IMR-90 (cell line): ENCODE data around the gene AMOTL2. TPM values are rescaled to one million over a fixed set of nuclear protein-coding genes. Genes with fewer than 3 reads are reported as not detected.

Source experiments
- ATAC-seq: fragments of 200-7000 bp; cut with Tn5 transposase; 2 replicates; pipeline ENCODE4 v1.9.1; 2020; ENCODE audit warnings: low read depth, mild to moderate bottlenecking, moderate library complexity
- BruUV-seq: library from RNA; stranded (reverse); fragments of 400-500 nt; replicated peaks from 2 replicates; lab custom pipeline; 2021; lab: Mats Ljungman, UMichigan
- CTCF ChIA-PET: fragments of 300-600 bp; formaldehyde crosslinking; extraction: SDS; loops from one replicate; lab custom pipeline; 2021; ENCODE audit warnings: antibody characterized with exemption; lab: Yijun Ruan, JAX
- POLR2A ChIA-PET: fragments of 300-600 bp; sonication (Branson Sonifier 250); formaldehyde crosslinking; loops from one replicate; lab custom pipeline; 2022; ENCODE audit warnings: antibody characterized with exemption; ENCODE audit not compliant: unreplicated experiment; lab: Charles Lee
- DNase-seq: peaks from one replicate; pipeline ENCODE4 v3.0.0; 2013
- H2AFZ ChIP-seq: replicated peaks from 2 replicates; pipeline ENCODE3; 2013; ENCODE audit warnings: low read length, mild to moderate bottlenecking; ENCODE audit not compliant: poor library complexity
- H2AK5ac ChIP-seq: 2 replicates; pipeline ENCODE4 v1.6.1; 2013; ENCODE audit warnings: low read depth, low read length, inconsistent platforms
- H2AK9ac ChIP-seq: replicated peaks from 2 replicates; pipeline ENCODE3; 2013; ENCODE audit warnings: mild to moderate bottlenecking, low read depth, low read length, moderate library complexity; ENCODE audit not compliant: poor library complexity
- H2BK120ac ChIP-seq: 2 replicates; pipeline ENCODE4 v1.6.1; 2013; ENCODE audit warnings: low read depth, low read length, inconsistent platforms
- H2BK15ac ChIP-seq: 3 replicates; pipeline ENCODE4 v1.6.1; 2013; ENCODE audit warnings: low read depth, low read length, inconsistent platforms
- H2BK20ac ChIP-seq: 2 replicates; pipeline ENCODE4 v1.6.1; 2013; ENCODE audit warnings: low read depth, mild to moderate bottlenecking, inconsistent platforms, low read length, moderate library complexity
- H2BK5ac ChIP-seq: 2 replicates; pipeline ENCODE4 v1.6.1; 2013; ENCODE audit warnings: mild to moderate bottlenecking, low read depth, low read length, inconsistent platforms; ENCODE audit not compliant: poor library complexity, severe bottlenecking
- H3K14ac ChIP-seq: replicated peaks from 2 replicates; pipeline ENCODE4 v1.6.1; 2013; ENCODE audit warnings: low read depth, low read length, inconsistent platforms
- H3K18ac ChIP-seq: 2 replicates; pipeline ENCODE4 v1.6.1; 2013; ENCODE audit warnings: low read depth, low read length, control low read depth
- H3K23ac ChIP-seq: 2 replicates; pipeline ENCODE4 v1.6.1; 2013; ENCODE audit warnings: low read depth, low read length, inconsistent platforms
- H3K27ac ChIP-seq: 2 replicates; pipeline ENCODE4 v1.5.1; 2013; ENCODE audit warnings: mild to moderate bottlenecking, control low read depth, low read length; ENCODE audit not compliant: insufficient read depth
- H3K27me3 ChIP-seq: 2 replicates; pipeline ENCODE4 v1.6.1; 2013; ENCODE audit warnings: low read length; ENCODE audit not compliant: control insufficient read depth, insufficient read depth
- H3K36me3 ChIP-seq: 2 replicates; pipeline ENCODE4 v1.6.1; 2013; ENCODE audit warnings: low read length, mixed read lengths; ENCODE audit not compliant: control insufficient read depth, insufficient read depth
- H3K4ac ChIP-seq: 2 replicates; pipeline ENCODE4 v1.6.1; 2013; ENCODE audit warnings: low read depth, low read length, inconsistent platforms
- H3K4me1 ChIP-seq: 2 replicates; pipeline ENCODE4 v1.6.1; 2013; ENCODE audit warnings: low read length, mixed read lengths; ENCODE audit not compliant: control insufficient read depth, insufficient read depth
- H3K4me2 ChIP-seq: 2 replicates; pipeline ENCODE4 v1.6.1; 2013; ENCODE audit warnings: low read depth, mild to moderate bottlenecking, control low read depth, low read length, moderate library complexity
- H3K4me3 ChIP-seq: 2 replicates; pipeline ENCODE4 v1.5.1; 2013; ENCODE audit warnings: low read depth, mild to moderate bottlenecking, control low read depth, low read length, moderate library complexity; ENCODE audit not compliant: insufficient read depth
- H3K56ac ChIP-seq: 2 replicates; pipeline ENCODE4 v1.6.1; 2013; ENCODE audit warnings: low read length, inconsistent platforms; ENCODE audit not compliant: insufficient read depth; ENCODE audit errors: extremely low read depth
- H3K79me1 ChIP-seq, 2 experiments: 2 replicates each; pipeline ENCODE4 v1.6.1; 2013; ENCODE audit warnings: low read length in 2 of 2, inconsistent platforms in 1 of 2, low read depth in 1 of 2
- H3K9ac ChIP-seq: 2 replicates; pipeline ENCODE4 v1.6.1; 2013; ENCODE audit warnings: low read depth, low read length, control low read depth
- H3K9me1 ChIP-seq: 2 replicates; pipeline ENCODE4 v1.6.1; 2013; ENCODE audit warnings: low read length, inconsistent platforms; ENCODE audit not compliant: insufficient read depth
- H3K9me3 ChIP-seq: 2 replicates; pipeline ENCODE4 v1.6.1; 2013; ENCODE audit warnings: low read length; ENCODE audit not compliant: control insufficient read depth, insufficient read depth
- H4K20me1 ChIP-seq: 2 replicates; pipeline ENCODE4 v1.6.1; 2013; ENCODE audit warnings: low read length, inconsistent platforms; ENCODE audit not compliant: insufficient read depth
- H4K5ac ChIP-seq: 2 replicates; pipeline ENCODE4 v1.6.1; 2013; ENCODE audit warnings: mild to moderate bottlenecking, low read depth, low read length, control low read depth
- H4K8ac ChIP-seq, 2 experiments: 2 replicates each; pipeline ENCODE4 v1.6.1; 2013; ENCODE audit warnings: low read depth in 2 of 2, low read length in 2 of 2, control low read depth in 1 of 2, inconsistent platforms in 1 of 2
- H4K91ac ChIP-seq: 2 replicates; pipeline ENCODE4 v1.6.1; 2013; ENCODE audit warnings: low read depth, low read length, inconsistent platforms; ENCODE audit not compliant: insufficient read depth
- CHD1 ChIP-seq: IDR thresholded peaks from 2 replicates; pipeline ENCODE4 v1.6.1; 2012; ENCODE audit warnings: low read depth, low read length, improper control_type of control experiment
- MAFK ChIP-seq: IDR thresholded peaks from 2 replicates; pipeline ENCODE4 v1.6.1; 2012; ENCODE audit warnings: low read depth, low read length, improper control_type of control experiment
- MAZ ChIP-seq: IDR thresholded peaks from 2 replicates; pipeline ENCODE4 v1.6.1; 2012; ENCODE audit warnings: low read depth, mild to moderate bottlenecking, low read length, improper control_type of control experiment, moderate library complexity, borderline replicate concordance
- MXI1 ChIP-seq: IDR thresholded peaks from 2 replicates; pipeline ENCODE4 v1.6.1; 2012; ENCODE audit warnings: low read depth, mild to moderate bottlenecking, low read length, moderate library complexity, borderline replicate concordance
- NFE2L2 ChIP-seq: fragments of 150-350 bp; IDR thresholded peaks from 2 replicates; pipeline ENCODE4 v1.6.1; 2016; ENCODE audit warnings: low read depth, mild to moderate bottlenecking, low read length
- POLR2A ChIP-seq: IDR thresholded peaks from 2 replicates; pipeline ENCODE4 v1.6.1; 2012; ENCODE audit warnings: mild to moderate bottlenecking, low read depth, low read length
- RAD21 ChIP-seq: IDR thresholded peaks from 2 replicates; pipeline ENCODE4 v1.6.1; 2012; ENCODE audit warnings: low read length, improper control_type of control experiment
- RCOR1 ChIP-seq: IDR thresholded peaks from 2 replicates; pipeline ENCODE4 v1.6.1; 2012; ENCODE audit warnings: mild to moderate bottlenecking, low read length, improper control_type of control experiment; ENCODE audit not compliant: insufficient replicate concordance
- RFX5 ChIP-seq: IDR thresholded peaks from 2 replicates; pipeline ENCODE4 v1.8.0; 2012; ENCODE audit warnings: low read depth, mild to moderate bottlenecking, low read length, moderate library complexity
- WGBS, 2 experiments: methylation state at CpG; one replicate each; pipeline versions ENCODE4 v1.1.5 to v1.1.7; 2013; ENCODE audit warnings: missing lambda C conversion rate in 2 of 2; ENCODE audit not compliant: insufficient read length in 1 of 2; ENCODE audit errors: extremely low coverage in 2 of 2; 5-methylcytosine and 5-hydroxymethylcytosine counted together
- dilution Hi-C: fragments of 300-500 bp; cut with HindIII; formaldehyde crosslinking; loops from one replicate; pipeline ENCODE4 v1.14.3; 2018; ENCODE audit warnings: low sequenced_read_pairs; ENCODE audit not compliant: unreplicated experiment
- in situ Hi-C: fragments of 300-500 bp; cut with MboI; formaldehyde crosslinking; loops from 3 replicates; pipeline ENCODE4 v1.14.3; 2019; ENCODE audit warnings: low sequenced_read_pairs, inconsistent platforms, mixed read lengths
- intact Hi-C: fragments of 100-400 bp; cut with micrococcal nuclease; formaldehyde crosslinking; loops from 2 replicates; pipeline ENCODE4 v1.10.0; 2022
- polyA plus RNA-seq, 3 experiments: library from polyadenylated mRNA; depleted of rRNA; stranded (reverse); fragments of >200 nt; gene quantifications; 2 replicates each; pipeline ENCODE4 v1.2.3, GENCODE V29; 2012; ENCODE audit warnings: low replicate concordance in 1 of 3
- total RNA-seq: library from RNA; depleted of rRNA; stranded (reverse); fragments of >200 nt; gene quantifications from 2 replicates; pipeline ENCODE4 v1.2.3, GENCODE V29; 2012
- TF ChIP-seq, protein P1 (sequence below): fragments of 150-350 bp; IDR thresholded peaks from 2 replicates; pipeline ENCODE4 v1.6.1; 2016; ENCODE audit warnings: low read depth, mild to moderate bottlenecking, low read length, moderate library complexity, borderline replicate concordance
- TF ChIP-seq, protein P2 (sequence below): fragments of 150-350 bp; IDR thresholded peaks from 2 replicates; pipeline ENCODE4 v1.6.1; 2017; ENCODE audit warnings: mild to moderate bottlenecking, antibody characterized with exemption, low read length, low read depth

The AMOTL2 gene
- total and polyA plus RNA-seq, 2 of the 4 experiments (the other 2 are of a cell fraction) = 162 to 176 TPM

DNA sequence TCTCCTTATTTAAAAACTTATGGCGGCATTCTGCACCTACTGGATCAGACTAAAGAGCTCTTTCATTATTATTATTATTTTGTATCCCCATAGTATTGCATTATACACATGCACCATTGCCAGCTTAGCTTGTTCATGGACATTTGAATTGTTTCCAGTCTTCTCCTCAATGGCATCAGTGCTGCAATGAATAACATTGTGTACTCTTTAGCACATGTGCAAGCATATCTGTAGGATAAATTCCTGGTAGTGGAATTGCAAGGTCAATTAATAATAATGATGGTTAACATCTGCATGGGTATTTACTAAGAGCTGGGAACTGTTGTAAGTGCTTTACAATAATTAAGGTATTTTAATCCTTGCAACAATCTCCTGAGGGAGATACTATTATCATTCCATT, 52.0 kb downstream of the AMOTL2 start:
- no peak for DNase-seq
- TF ChIP-seq POLR2A (no peak), CHD1 (no peak), MAZ (no peak), RAD21 (no peak), MXI1 (no peak), RCOR1 (no peak), MAFK (no peak), NFE2L2 (no peak), RFX5 (no peak)
- TF ChIP-seq, protein P1, sequence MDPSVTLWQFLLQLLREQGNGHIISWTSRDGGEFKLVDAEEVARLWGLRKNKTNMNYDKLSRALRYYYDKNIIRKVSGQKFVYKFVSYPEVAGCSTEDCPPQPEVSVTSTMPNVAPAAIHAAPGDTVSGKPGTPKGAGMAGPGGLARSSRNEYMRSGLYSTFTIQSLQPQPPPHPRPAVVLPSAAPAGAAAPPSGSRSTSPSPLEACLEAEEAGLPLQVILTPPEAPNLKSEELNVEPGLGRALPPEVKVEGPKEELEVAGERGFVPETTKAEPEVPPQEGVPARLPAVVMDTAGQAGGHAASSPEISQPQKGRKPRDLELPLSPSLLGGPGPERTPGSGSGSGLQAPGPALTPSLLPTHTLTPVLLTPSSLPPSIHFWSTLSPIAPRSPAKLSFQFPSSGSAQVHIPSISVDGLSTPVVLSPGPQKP = no peak
- TF ChIP-seq, protein P2, sequence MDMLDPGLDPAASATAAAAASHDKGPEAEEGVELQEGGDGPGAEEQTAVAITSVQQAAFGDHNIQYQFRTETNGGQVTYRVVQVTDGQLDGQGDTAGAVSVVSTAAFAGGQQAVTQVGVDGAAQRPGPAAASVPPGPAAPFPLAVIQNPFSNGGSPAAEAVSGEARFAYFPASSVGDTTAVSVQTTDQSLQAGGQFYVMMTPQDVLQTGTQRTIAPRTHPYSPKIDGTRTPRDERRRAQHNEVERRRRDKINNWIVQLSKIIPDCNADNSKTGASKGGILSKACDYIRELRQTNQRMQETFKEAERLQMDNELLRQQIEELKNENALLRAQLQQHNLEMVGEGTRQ = no peak
- peaks cover 27% of the 10 kb centered on the region for H3K4me1 ChIP-seq
- in situ Hi-C loops = no loop called here
- no peak overlapping the region; the same call in 1 of the 2 replicates for H2BK120ac ChIP-seq
- no peak overlapping the region for H3K27ac ChIP-seq
- CTCF ChIA-PET = interaction anchor here (0.7 to 1.6 kb wide), 2 partner anchors 42 to 1194 kb away, joined by 4 to 6 read pairs; no protein-coding TSS in a partner anchor
- no peak overlapping the region for H3K4ac ChIP-seq
- no peaks in the 10 kb centered on the region for H3K9me3 ChIP-seq
- H3K14ac ChIP-seq = no peak overlapping the region
- H2AK9ac ChIP-seq = no peak overlapping the region
- H2BK15ac ChIP-seq = no peak overlapping the region
- H3K9ac ChIP-seq = no peak overlapping the region
- no peak for ATAC-seq
- H3K9me1 ChIP-seq = peaks cover 26% of the 10 kb centered on the region
- no peak overlapping the region for H4K91ac ChIP-seq
- no peak overlapping the region for H2AFZ ChIP-seq
- no CpG with 5 or more reads among the region's 1 CpG for WGBS, 2 experiments
- H4K5ac ChIP-seq = no peak overlapping the region
- no peak overlapping the region for H4K8ac ChIP-seq
- no peaks in the 10 kb centered on the region for H4K20me1 ChIP-seq
- H3K23ac ChIP-seq = no peak overlapping the region
- no TSS peak for BruUV-seq
- no peaks in the 10 kb centered on the region for H3K27me3 ChIP-seq
- H2AK5ac ChIP-seq = no peak overlapping the region
- intact Hi-C loops = no loop called here
- H3K4me3 ChIP-seq = no peak overlapping the region
- H3K36me3 ChIP-seq = no peaks in the 10 kb centered on the region
- no peak overlapping the region; the same call in 1 of the 2 replicates for H3K18ac ChIP-seq
- no peak overlapping the region for H3K56ac ChIP-seq
- dilution Hi-C loops = no loop called here
- peaks cover 0 to 23% of the 10 kb centered on the region in 2 experiments; a peak in 2 of 4 replicates for H3K79me1 ChIP-seq
- H2BK20ac ChIP-seq = no peak overlapping the region
- no peak overlapping the region for H3K4me2 ChIP-seq
- POLR2A ChIA-PET = interaction anchor here (0.6 kb wide), 1 partner anchor 107 kb away, joined by 4 read pairs; no protein-coding TSS in a partner anchor
- no peak overlapping the region for H2BK5ac ChIP-seq
